GM19351 (cell line): ENCODE measurements around the gene NEMP2.
A peak's percentile ranks its signal among the peaks of the same experiment; 100 is the strongest.
"Not testable (repeated sequence)": the region's sequence is repeated elsewhere in the genome, so short reads cannot be mapped to it uniquely, and the experiment has no call there.

ENCODE experiments used
- ATAC-seq: cut with Tn5 transposase; IDR thresholded peaks from one replicate; pipeline ENCODE4 v1.9.1; 2021; ENCODE audit warnings: mild to moderate bottlenecking, moderate library complexity; ENCODE audit not compliant: unreplicated experiment

The NEMP2 gene

DNA sequence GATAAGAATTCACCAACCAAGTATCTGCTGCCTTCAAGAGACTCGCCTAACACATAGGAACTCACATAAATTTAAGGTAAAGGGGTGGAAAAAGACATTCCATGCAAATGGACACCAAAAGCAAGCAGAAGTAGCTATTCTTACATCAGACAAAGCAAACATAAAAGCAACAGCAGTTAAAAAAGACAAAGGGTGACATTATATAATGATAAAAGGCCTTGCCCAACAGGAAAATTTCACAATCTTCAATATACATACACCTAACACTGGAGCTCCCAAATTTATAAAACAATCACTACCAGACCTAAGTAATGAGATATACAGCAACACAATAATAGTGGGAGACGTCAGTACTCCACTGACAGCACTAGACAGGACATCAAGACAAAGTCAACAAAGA, 41.4 kb downstream of the NEMP2 start:
- no peak for ATAC-seq

DNA sequence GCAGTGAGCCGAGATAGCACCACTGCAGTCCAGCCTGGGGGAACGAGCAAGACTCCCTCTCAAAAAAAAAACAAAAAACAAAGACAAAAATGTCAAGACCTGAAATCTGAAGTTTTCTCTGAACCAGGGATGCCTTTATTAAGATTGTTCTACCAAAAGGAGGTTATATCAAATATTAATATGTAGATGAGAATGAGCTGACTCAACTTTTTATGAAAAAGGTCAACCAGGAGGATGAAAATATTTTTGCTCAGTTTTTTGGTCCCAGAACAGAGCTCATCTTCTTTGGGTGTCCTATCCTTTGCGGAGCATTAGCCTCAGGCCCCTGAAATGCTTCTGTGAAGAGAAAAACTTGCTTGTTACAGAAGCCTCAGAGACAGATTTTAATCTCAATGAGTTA, 44.0 kb downstream of the NEMP2 start:
- no peak for ATAC-seq

DNA sequence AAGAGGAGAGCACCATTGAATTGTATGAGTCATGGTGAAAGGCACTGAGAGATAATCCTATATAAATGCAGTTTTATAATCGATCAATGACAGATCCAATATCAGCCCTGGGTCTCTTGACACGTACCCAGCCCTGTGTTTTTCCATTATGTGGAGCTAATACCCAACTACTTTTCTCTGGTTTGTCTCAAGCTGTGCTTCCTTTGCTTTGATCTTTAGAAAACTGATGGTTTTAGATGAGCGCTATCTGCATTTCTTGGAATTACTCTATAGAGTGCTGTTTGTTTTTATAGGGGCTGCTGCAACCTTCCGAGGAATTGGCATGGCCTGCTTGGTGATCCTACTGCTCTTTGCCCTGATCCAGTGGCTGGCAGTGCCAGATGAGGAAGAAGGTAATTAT, 45.0 kb downstream of the NEMP2 start:
- no peak for ATAC-seq

DNA sequence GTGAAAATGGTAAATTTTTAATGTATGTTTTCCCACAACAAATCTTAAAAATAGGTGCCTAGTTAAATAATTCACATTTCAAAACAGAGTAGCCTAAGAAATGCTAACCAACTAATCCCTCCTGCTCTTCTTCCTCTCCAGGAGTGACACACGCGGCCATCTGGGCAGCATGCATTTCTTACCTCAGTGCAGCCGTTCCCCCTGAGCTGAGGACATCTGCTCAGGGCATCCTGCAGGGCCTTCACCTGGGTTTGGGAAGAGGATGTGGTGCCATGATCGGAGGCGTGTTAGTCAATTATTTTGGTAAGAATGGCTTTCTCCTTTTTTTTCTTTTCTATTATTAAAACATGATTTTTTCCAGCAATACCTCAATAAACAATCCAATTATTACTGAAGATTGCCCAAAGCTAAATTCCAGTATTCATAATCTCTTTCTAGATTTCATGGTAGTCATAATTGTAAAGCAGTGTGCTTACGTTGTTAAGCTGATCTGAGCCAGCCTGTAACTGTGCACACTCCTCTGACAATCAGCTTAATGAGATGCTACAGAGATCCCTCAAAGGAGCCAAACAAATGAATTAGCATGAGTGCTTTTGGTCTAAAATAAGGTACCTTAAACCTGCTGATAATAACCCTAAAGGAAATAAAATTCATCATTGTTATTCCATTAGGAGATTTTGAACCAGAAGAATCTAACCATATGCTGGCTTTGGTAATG, 45.8 kb downstream of the NEMP2 start:
- no peak for ATAC-seq

DNA sequence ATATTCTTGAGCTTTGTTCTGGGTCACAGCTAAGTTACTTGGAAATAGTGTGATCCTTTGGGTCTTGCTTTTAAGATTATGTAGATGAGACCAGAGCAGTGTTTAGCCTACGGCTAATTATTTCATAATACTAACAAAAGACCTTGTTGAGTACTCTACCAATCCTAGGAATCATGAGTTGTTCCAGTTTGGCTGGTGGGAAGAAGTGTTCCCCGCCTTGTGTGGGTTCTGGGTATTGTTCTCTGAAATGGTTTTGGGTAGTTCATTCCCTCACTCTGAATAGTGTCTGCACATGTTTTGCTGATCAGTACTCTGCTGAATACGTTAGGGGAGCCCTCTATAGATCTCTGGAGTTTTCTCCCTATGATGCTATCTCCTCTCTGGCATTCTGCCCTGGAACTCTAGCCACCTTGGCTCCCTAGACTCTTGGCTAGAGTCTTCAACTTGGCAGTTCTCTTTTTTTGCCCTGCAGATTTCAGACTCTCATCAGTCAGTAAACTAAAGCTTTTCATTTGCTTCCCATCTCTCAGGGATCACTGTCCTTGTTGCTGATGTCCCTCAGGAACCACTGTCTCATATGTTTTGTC, 48.4 kb downstream of the NEMP2 start:
- no peak for ATAC-seq

DNA sequence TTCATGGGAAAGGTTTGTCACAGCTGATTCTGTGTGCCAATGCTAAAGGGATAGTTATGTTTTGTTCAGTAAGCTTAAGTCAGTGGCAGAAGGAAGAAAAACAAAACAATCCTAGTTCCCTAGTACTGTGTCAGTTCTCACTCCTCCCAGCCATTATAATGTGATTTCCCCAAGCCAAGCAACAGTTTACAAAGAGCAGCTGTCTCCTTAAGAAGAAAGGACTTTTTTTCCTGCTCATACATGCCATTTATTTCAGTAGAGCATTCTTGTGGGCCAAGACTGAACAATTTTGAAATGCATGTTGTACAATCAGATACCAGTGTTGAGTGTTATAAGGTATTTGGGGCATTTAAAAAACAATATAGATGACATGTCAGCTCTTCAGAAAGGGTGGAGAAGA, 52.1 kb downstream of the NEMP2 start:
- no peak for ATAC-seq

DNA sequence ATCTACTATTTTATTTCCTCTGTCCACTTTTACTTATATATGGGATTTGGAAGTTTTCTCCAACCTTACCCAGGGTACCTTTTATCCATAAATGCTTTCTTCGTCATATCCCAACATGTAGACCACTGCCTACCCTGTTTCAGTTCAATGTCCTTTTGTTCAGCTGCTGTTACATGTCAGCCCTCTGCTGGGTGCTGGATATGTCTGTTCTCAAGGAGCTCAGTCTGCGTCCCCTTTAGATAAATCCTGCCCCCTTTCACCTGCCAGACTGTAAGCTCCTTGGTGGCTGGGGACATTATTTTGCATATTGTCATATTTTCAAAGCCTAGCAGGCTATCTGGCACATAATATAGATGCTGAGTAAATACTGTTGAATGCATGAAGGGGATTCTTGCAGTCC, 53.2 kb downstream of the NEMP2 start:
- ATAC-seq: no peak

DNA sequence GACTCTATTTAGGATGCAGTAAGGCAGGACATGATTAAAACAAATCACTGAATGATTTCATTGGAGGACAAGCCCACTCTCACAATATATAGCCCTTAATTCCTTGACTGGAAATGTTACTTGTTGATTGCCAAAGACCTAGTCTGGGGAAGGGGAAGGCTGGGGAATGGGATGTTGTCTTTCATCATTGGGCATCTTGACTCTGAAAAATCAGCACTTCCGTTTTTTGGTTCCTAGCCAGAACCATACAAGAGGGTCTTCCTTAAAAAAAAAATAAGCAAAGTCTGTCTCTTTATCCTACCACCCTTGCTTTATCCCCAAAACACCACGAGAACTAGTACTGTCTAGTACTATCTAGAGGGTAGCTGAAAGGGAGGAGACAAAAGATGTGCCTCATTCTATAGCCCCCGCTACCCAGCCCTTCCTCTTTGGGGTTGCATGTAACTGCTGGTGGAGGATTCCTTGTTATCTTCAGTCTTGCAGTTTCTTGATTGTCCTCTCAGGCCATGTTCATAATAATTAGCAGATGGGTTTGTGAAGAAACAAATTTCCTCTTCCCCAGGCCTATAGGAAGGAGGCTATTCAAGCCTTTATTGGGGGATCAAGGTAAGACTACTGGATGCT, 55.8 kb downstream of the NEMP2 start:
- no peak for ATAC-seq

DNA sequence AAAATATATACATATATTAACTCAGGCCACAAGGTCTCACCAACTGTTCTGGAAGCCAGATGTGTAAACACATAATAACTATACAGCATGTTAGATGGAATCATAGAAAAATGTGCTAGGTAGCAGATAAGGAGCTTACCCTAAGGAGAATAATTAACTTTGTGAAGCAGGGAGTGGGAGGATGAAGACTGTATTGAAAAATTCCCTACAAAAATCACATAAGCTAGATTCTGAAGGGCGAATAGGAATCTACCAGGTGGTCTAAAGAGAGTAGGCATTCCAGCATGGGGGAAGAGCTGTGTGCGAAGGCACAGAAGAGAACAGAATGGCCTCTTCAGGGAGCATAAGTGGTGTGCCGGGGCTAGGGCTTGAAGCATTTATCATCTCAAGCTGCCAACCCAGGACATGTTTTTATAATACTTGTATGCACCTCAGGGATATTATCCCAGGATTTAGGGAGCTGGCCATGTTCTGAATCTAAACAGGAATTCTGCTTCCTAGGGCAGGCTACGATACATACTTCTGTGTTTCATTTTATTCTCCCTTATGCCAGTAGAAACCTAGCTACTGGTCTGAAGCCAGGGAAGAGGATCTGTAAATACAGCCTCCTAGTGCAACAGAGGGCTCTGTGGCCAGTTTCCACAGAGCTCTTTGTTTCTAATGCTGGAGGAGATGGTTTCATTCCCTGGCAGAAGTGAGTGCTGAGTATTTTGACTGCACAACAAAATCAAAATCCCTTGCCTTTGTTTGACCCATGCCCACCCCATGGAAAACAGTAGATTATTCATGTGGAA, 56.7 kb downstream of the NEMP2 start:
- no peak for ATAC-seq

DNA sequence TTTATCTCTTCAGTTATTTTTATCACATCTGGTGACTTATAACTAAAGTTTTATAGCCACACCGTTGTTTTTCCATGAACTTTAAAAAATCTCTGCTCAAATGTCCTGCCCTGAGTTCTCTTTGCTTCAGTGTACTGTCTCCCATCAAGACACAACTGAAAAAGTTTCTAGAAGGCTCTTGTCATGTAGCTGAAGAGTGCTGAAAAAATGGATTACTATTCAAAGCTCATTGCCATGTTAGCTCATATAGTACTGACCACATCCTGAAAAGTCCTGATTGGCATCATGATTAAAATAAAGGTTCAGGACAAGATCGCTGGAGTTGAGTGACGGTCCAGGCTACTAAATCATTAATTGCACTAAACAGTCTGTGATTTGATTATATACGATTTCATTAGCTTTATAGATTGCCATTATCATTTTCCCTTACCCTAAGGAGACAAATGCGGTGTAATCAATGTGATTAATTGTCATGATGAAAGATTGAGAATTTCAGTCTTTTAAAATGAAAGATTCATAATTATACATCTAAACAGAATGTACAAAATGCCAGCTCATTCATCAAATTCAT, 64.2 kb downstream of the NEMP2 start:
- no peak for ATAC-seq

DNA sequence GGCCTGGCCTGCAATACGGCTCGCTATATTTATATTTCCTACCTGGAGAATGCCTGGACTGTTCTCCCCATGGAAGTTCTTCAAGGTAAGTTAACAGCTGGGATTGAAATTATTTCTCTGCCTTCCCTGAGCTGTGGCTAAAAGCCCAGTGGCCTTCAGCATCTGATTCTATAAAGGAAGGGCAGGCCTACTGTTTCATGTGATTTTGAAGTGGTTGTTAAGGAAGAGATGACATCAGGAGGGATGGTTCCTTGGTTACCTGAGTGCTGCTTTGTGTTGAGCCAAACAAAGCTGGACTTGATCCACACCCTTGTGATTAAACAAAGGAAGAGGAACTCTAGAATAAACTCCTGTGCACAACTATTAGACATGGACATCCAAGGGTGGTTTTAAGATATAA, 64.8 kb downstream of the NEMP2 start:
- ATAC-seq: no peak

DNA sequence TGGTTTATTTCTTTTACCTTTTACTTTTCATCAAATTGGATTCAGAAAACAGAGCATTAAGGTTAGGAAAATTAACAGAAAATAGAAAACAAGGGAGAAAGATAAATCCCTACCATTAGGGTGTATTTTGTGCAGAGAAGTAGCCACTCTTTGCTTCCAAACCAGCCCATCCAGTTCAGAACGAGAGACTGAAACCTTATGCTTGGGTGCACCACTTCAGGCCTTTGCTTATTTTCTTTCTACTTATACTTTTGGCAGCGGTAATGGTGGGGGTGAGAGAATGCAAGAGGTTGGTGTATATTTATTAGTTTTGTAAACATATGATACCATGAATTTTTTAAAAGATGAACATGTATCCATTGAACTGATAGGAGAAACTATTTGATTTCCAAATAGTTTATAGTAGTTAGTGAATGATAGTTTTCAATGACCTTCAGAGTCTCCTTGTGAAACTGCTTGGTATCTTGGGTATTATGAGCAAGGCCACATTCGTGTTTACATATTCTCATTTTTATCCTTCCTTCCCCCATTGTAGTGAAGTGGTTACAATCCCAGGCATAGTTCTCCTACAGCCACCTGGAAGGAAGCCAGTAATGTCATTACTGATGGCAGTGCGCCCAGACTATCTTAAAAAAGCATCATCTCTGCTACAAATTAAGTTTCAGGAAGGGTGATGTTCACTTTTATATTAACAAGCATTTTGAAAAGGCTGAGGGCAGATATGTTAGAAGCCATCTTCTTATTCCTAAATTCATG, 65.5 kb downstream of the NEMP2 start:
- ATAC-seq: peak; percentile 43

DNA sequence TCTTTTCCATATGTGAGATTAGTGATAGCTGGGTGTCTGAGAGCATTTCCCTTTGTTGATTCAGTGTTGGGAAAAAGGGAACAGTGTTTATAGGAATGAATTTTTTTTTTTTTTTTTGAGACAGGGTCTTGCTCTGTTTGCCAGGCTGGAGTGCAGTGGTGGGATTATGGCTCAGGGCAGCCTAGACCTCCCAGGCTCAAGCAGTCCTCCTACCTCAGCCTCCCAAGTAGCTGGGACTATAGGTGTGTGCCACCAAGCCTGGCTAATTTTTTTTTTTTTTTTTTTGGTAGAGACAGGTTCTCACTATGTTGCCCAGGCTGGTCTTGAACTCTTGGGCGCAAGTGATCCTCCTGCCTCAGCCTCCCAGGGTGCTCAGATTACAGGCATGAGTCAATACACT, 66.2 kb downstream of the NEMP2 start:
- ATAC-seq: not testable (repeated sequence)

DNA sequence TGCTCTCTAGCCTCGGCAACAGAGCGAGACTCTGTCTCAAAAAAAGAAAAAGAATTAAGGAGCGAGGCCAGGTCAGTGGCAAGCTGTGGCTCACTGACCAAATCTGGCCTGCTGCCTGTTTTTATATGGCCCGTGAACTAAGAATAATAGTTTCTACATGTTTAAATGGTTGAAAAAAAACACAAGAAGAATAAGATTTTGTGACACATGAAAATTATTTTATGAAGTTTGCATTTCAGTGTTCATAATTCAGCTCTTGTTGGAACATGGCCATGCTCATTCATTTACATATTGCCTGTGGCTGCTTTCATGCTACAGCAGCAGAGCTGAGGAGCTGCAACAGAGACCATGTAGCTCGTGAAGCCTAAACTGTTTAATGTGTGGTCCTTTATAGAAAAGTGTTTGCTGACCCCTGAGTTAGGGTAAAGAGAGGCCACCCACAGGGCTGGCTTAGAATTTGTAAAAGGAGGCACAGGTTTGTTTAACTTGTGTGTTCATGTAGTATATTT, 66.9 kb downstream of the NEMP2 start:
- ATAC-seq: peak; percentile 51

DNA sequence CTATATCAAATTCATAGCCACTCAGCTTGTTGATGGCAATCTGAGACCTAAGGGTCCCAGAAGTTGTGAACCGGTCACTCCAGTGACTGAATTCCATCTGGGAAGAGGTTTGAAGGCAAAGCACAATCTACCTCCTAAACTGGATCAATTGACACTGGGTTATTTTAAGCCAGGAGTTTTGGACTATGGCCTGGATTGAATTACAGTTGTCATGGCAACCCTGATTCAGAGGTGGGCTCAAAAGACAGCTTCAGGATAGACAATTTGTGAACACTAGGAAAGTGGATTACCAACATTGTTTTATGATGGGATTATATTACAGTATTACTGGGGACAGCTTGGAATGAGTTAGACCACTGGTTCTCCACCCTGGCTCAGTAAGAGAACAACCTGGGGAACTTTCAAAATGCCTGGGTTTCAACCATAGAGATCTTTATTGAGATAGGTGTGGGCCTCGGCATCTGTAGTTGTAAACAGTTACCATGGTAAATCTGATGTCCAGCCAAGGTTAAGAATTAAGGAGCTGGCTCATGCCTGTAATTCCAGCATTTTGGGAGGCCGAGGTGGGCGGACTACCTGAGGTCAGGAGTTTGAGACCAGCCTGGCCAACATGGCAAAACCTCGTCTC, 67.6 kb downstream of the NEMP2 start:
- no peak for ATAC-seq

DNA sequence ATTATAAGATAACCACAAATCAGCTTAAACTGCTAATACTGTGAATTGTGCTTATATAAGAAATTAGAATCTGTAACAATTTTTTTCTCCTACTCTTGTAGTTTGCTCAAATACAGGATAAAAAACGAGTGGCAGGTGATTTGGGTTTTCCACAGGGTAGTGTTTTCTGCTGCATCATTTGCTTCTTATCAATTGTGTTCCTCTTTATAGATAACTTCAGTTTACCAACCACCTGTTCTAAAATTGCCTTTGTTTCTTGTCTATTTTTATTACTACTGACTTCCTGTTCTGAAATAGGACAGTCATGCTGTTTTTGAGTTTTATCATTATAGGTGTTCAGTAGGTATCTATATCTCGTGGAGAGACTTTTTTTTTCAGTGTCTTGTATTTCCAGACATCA, 69.5 kb downstream of the NEMP2 start:
- ATAC-seq: peak; percentile 57

DNA sequence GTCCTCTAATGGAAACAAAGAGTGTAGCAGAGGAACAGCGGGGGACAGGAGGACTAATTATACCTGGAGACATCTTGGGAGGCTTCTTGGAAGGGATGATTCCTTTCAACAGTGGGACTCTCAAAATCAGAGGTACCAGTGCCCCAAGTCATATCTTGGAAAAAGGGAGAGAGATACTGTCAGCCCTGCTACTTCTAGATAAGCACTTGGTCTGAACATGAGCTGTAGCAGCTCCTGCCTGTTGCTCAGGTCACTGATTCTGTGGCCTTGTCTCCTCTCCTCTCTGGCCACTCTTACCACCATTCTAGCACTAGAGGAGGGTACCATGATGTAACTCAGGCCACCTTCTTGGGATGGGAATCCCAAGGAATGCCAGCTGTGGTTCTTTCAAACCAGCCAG, 71.9 kb downstream of the NEMP2 start:
- no peak for ATAC-seq

DNA sequence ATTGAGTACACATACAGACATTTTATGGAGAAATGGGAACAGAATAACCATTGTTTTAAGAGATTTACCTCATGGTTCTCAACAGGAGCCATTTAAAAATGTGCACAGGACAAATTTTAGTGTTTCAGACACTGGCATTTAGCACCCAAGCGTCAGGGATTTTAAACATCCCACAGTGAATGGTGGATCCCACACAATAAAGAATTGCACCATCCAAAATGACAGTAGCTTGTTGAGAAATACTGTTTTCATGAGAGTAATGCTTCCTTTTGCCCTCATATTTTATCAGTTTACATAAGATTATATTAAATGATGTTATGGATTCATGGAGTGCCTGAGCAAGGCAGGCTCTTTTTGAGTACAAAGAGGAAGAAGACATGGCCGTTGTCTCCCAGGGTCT, 72.3 kb downstream of the NEMP2 start:
- no peak for ATAC-seq

DNA sequence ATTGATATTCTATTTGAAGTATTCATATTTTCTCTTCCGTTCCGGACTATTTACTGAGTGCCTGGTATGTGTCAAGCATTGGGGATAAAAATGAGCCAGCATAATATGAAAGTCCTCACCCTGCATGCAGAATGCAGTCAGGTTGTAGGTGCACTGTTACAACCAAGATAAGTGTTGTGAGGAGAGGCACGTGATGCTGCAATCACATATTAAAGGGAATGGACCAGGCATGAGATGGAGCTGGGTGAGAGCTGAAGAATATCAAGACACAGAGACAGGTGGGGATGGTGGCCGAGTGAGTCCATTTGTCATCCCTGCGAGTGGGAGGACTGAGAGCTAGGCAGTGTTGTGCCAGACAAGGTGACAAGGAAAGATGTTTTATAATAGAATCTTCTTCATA, 74.0 kb downstream of the NEMP2 start:
- ATAC-seq: no peak

DNA sequence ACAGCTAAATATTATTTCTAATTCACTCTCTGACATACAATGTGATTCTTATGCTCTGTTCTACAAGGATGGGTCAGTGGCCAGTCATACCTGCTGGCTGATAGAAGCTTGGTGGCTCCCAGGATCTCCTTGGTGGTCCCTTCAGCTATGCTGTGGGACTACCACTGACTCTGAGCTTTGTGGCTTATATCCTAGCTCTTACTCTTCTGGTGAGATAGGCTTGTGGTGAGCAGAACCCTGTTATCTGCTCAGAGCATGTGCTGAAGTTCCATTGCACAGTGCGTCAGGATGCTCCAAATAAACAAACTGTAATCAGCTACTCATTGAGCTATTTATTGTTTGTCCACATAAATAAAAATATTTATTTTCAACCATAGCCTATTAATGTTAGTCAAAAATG, 74.6 kb downstream of the NEMP2 start:
- no peak for ATAC-seq
